K562 (cell line): Measurements from ENCODE around the gene KLF1. TPM values are rescaled to one million over a fixed set of nuclear protein-coding genes. Genes with fewer than 3 reads are reported as not detected.

Experiments used
- CHD2 ChIP-seq: IDR thresholded peaks from 2 replicates; pipeline ENCODE4 v1.6.1; 2011; ENCODE audit warnings: low read depth, low read length
- CHD4 ChIP-seq: fragments of 200-600 bp; sonication (generic); IDR thresholded peaks from 3 replicates; pipeline ENCODE4 v1.6.1; 2012; ENCODE audit warnings: low read depth, mild to moderate bottlenecking, mixed read lengths, low read length, inconsistent platforms; ENCODE audit not compliant: insufficient read depth, insufficient replicate concordance, poor library complexity, severe bottlenecking
- ELF1 ChIP-seq: fragments of 200-800 bp; sonication (Bioruptor generic); IDR thresholded peaks from 2 replicates; pipeline ENCODE4 v1.6.1; 2016; ENCODE audit warnings: missing genetic modification characterization, missing compliant biosample characterization
- GATAD2B ChIP-seq: fragments of 450-650 bp; IDR thresholded peaks from 2 replicates; pipeline ENCODE4 v1.6.1; 2017; ENCODE audit warnings: mild to moderate bottlenecking, borderline replicate concordance
- ILF3 ChIP-seq: fragments of 450-650 bp; IDR thresholded peaks from 2 replicates; pipeline ENCODE4 v1.6.1; 2018; ENCODE audit warnings: antibody characterized with exemption, mild to moderate bottlenecking, moderate library complexity, borderline replicate concordance
- KLF16 ChIP-seq: IDR thresholded peaks from 2 replicates; pipeline ENCODE4 v1.6.1; 2016; ENCODE audit warnings: antibody characterized with exemption
- MCM5 ChIP-seq: fragments of 450-650 bp; IDR thresholded peaks from 2 replicates; pipeline ENCODE4 v1.6.1; 2016; ENCODE audit warnings: low read depth
- PREB ChIP-seq: sonication (generic); formaldehyde crosslinking; IDR thresholded peaks from 2 replicates; pipeline ENCODE4 v1.8.1; 2023; ENCODE audit warnings: mild to moderate bottlenecking, missing genetic modification reagents
- RERE ChIP-seq: sonication (generic); formaldehyde crosslinking; IDR thresholded peaks from 2 replicates; pipeline ENCODE4 v1.8.0; 2023; ENCODE audit warnings: missing genetic modification reagents, mild to moderate bottlenecking, borderline replicate concordance
- SOX6 ChIP-seq: fragments of 450-650 bp; IDR thresholded peaks from 2 replicates; pipeline ENCODE4 v1.6.1; 2014; ENCODE audit warnings: mild to moderate bottlenecking
- U2AF1 ChIP-seq: fragments of 200-400 bp; formaldehyde crosslinking; optimal IDR thresholded peaks from 2 replicates; pipeline ENCODE3; 2017; ENCODE audit warnings: mild to moderate bottlenecking, low read depth, low read length, moderate library complexity
- ZBTB34 ChIP-seq: fragments of 250-450 bp; sonication (Bioruptor Pico); IDR thresholded peaks from 2 replicates; pipeline ENCODE4 v1.8.0; 2021; ENCODE audit warnings: mild to moderate bottlenecking, moderate library complexity
- ZNF143 ChIP-seq: sonication (generic); formaldehyde crosslinking; IDR thresholded peaks from 2 replicates; pipeline ENCODE4 v1.9.0; 2022; ENCODE audit warnings: mild to moderate bottlenecking, missing genetic modification reagents
- ZNF175 ChIP-seq: fragments of 200-800 bp; sonication (Bioruptor generic); IDR thresholded peaks from 2 replicates; pipeline ENCODE4 v1.6.1; 2016; ENCODE audit warnings: low read depth, mild to moderate bottlenecking, missing genetic modification characterization, missing compliant biosample characterization
- ZNF280A ChIP-seq: fragments of 450-650 bp; IDR thresholded peaks from 2 replicates; pipeline ENCODE4 v1.6.1; 2018; ENCODE audit warnings: mild to moderate bottlenecking, low read depth; ENCODE audit not compliant: partially characterized antibody
- ZNF395 ChIP-seq: fragments of 200-800 bp; sonication (Bioruptor generic); IDR thresholded peaks from 2 replicates; pipeline ENCODE4 v1.6.1; 2017; ENCODE audit warnings: missing genetic modification characterization, missing compliant biosample characterization
- polyA plus RNA-seq, 8 experiments: library from polyadenylated mRNA; depleted of rRNA in 4 of 8; stranded (reverse) in 5 of 8; unstranded in 3 of 8; fragments of >200 nt; fragmentation: Nextera tagmentation in 2 of 8; fragmentation: Illumina TruSeq in 1 of 8; extraction: Ambion mirVana in 2 of 8; extraction: Trizol in 1 of 8; gene quantifications; 2 replicates each; pipeline versions ENCODE4 v1.2.1 to v1.2.3, GENCODE V29; 2011 to 2014; ENCODE audit warnings: inconsistent platforms in 1 of 8, missing spikeins in 1 of 8
- total RNA-seq, 7 experiments: library from RNA; depleted of rRNA in 6 of 7; stranded (reverse); fragments of >200 nt in 6 of 7; fragmentation: Illumina TruSeq in 2 of 7; extraction: Trizol in 2 of 7; gene quantifications; 2 replicates each; pipeline versions ENCODE4 v1.2.1 to v1.2.3, GENCODE V29; 2011 to 2021; ENCODE audit warnings: low replicate concordance in 1 of 7

Gene KLF1
- total and polyA plus RNA-seq, 9 of the 15 experiments (the other 6 are each of a cell fraction or from before 2014, with no cell fraction given) = 8.4 to 163 (median 47.3) TPM

GRCh38 chr19:12933287-12934072 is 46.5 kb upstream of the KLF1 start, which contains the start of gene FARSA (continued):
- TF ChIP-seq ZNF280A = no peak
- TF ChIP-seq GATAD2B = no peak
- TF ChIP-seq KLF16 = no peak
- peak; percentile 56 for TF ChIP-seq U2AF1
- no peak for TF ChIP-seq CHD4
- no peak for TF ChIP-seq ILF3
- TF ChIP-seq ZNF395 (CRISPR knock-in tag) = peak; percentile 82
- no peak; the same call in 1 of the 2 replicates for TF ChIP-seq ZNF143 (CRISPR knock-in tag)
- 0 out of 2 replicates have a peak, but pooled peaks have one; percentile 64 for TF ChIP-seq RERE (CRISPR knock-in tag)
- peak; percentile 70 for TF ChIP-seq ELF1 (tag)
- no peak for TF ChIP-seq MCM5
- peak; percentile 77 for TF ChIP-seq ZNF175
- no peak for TF ChIP-seq PREB (CRISPR knock-in tag)
- 0 out of 2 replicates have a peak, but pooled peaks have one; percentile 7 for TF ChIP-seq SOX6
- TF ChIP-seq ZBTB34 (CRISPR knock-in tag) = no peak
- no peak for TF ChIP-seq CHD2
